GM12801 (cell line): ENCODE measurements around the gene SLC46A2.

Source experiments
- CTCF ChIP-seq: IDR thresholded peaks from one replicate; pipeline ENCODE4 v1.5.1; 2011; ENCODE audit warnings: control low read depth; ENCODE audit not compliant: insufficient read length; ENCODE audit errors: extremely low read depth

SLC46A2 gene

GRCh38 chr9:112858625-112859147 lies 32.0 kb downstream of the SLC46A2 start:
- no peak for TF ChIP-seq CTCF

GRCh38 chr9:112858005-112858404 lies 32.7 kb downstream of the SLC46A2 start:
- no peak for TF ChIP-seq CTCF

GRCh38 chr9:112856843-112857242 lies 33.8 kb downstream of the SLC46A2 start:
- no peak for TF ChIP-seq CTCF

- no peak for TF ChIP-seq CTCF
Observed at GRCh38 chr9:112856200-112856599, 34.5 kb downstream of the SLC46A2 start.

- TF ChIP-seq CTCF = no peak
Observed at GRCh38 chr9:112854657-112855056, 36.0 kb downstream of the SLC46A2 start.

GRCh38 chr9:112853882-112854585 lies 36.6 kb downstream of the SLC46A2 start:
- TF ChIP-seq CTCF = no peak

GRCh38 chr9:112852741-112853504 lies 37.8 kb downstream of the SLC46A2 start:
- TF ChIP-seq CTCF = no peak
